HG02884 (cell line): ENCODE measurements around the gene COLQ.
A peak's percentile ranks its signal among the peaks of the same experiment; 100 is the strongest.
"Not testable (repeated sequence)": the region's sequence is repeated elsewhere in the genome, so short reads cannot be mapped to it uniquely, and the experiment has no call there.

Experiments
- ATAC-seq: cut with Tn5 transposase; IDR thresholded peaks from one replicate; pipeline ENCODE4 v1.9.1; 2021; ENCODE audit warnings: mild to moderate bottlenecking, moderate library complexity; ENCODE audit not compliant: unreplicated experiment

Gene COLQ

DNA sequence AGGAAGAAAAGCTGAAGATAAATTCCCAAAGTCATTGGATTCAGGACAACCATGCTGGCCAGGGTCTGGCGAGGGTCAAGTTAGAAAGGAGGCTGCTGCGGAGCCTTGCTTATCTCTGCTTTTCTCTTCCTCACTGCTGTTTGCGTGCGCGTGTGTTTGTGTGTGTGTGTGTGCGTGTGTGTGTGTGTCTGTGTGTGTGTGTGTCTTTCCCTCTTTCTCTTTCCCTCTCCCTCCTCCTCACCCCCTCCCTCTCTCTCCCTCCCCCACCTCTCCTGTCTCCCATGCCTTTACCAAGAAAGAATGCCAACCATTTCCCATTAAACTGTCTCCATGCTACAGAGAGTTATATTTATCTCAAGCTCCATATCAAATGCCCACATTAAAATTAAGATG lies at the start of gene COLQ:
Gene COLQ, minus strand, starts transcription at position 134 of the 393 bp plus-strand sequence. Its CDS starts 81 bp downstream, at position 53.
- no peak for ATAC-seq

DNA sequence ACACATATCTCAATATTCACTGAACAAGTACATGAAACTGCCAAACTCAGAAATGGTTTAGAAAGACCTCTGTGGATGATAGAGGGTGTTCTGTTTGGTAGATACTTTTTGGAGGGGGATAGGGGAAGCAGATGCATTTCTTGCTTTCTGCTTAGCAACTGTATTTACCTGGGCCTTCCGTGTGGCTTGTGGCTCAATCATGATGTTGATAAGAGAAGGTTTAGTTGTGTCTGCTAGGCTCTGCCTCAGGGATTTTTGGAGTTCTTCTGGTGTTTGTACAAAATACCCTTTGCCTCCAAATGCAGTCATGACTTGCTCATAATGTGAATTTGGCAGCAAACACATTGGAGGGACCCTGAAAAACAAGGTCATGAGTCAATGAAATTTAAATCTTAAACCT lies 41.7 kb upstream of the COLQ start:
- no peak for ATAC-seq

DNA sequence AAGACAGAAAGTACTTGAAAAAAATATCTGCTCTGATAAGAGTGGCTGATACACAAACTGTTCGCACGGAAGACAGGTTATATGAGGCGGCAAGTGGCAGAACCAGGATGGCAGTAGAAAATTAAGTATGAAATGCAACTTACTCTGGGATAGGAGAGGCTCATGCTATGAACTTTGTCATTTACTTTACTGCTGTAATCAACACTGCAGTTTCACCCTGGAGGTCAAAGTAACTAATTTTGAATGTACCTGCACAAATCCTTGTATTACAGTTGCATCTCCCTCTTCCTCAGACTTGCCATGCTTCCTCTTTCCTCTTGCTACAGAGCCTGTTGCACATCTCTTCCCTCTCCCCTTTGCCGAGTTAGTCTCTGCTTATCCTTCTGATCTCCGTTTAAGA lies 41.1 kb upstream of the COLQ start:
- no peak for ATAC-seq

DNA sequence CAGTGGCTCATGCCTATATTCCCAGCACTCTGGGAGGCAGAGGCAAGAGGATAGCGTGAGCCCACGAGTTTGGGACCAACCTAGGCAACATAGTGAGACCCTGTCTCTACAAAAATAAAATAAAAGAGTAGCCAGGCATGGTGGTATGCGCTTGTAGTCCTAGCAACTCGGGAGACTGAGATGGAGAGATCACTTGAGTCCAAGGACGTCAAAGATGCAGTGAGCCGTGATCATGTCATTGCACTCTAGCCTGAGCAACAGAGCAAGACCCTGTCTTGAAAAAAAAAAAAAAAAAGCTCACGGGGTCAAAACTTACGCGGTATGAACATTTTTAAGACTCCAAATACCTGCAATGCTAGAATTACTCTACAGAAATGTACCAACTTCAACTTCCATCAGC lies 37.1 kb upstream of the COLQ start:
- no peak for ATAC-seq

DNA sequence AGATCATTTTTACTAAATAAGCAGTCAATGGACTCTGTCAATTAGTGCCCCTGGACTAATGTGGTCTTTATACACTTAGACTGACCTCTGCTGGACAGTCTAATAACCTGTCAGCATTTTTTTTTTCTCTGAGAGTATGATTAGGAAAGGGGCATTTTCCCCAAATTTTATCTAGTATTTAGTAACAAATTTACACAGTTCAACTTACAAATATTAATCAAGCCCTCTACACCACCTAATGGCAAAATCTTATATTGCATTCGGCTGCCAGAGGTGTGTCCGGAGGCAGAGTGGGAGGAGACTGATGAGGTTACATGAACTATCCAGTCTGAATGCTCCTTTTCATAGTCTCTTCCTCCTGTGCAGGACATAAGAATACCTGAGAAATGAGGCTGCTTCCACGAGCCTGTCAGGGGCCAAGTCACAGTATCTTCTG lies 36.0 kb upstream of the COLQ start:
- peak; percentile 48 for ATAC-seq

DNA sequence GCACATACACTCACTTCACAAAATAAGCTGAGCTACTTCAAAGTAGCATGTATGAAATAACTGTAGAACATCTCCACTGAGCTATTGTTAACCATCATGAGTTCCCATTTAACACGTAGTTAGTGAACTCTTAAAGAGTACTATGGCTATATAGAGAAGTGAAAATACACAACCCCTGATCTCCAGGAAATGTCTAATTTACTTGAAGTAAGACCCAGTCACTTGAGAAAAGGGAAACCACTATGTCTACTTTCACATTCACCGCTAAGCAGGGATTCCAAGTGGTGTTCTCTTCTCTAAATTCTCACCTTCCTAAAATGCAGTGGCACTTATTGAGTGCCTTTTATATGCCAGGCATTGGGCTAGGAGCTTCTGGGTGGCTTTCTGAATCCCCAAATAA lies 35.0 kb upstream of the COLQ start:
- peak; percentile 88 for ATAC-seq

DNA sequence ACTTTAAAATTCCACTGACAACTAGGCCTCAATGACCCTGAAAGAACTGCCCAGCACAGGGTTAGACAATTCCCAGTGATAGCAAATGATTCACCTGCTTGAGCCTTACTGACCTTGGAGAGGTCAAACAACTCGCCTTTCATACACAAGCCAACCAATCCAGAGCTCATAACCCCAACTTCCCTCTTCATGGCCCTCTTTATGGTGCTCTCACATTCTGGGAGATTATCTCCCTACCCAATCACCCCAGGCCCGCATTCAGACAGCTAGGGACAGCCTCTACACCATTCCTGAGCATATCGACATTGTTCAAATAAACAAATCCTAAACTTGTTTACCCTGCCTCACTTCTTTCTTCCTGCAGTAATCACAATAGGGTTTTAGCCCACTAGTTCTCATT lies 32.2 kb upstream of the COLQ start:
- ATAC-seq: no peak

DNA sequence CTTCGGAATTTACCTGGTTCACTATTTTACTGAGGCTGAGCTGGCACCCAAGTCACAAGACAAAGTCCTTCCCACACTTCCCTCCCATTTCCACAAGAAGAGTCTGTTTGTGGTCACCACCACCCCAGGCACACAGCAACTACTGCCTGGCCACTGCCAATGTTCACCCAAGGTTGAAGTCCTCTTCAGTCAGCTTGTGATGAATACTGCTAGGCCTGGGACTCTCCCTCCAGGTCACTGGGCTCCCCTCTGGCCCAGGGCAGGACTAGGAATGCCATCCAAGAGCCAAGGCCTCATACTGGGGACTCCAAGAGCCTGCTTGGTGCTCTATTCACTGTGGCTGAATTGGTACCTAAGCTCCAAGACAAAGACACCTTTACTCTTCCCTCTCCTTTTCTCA lies 30.4 kb upstream of the COLQ start:
- ATAC-seq: no peak

DNA sequence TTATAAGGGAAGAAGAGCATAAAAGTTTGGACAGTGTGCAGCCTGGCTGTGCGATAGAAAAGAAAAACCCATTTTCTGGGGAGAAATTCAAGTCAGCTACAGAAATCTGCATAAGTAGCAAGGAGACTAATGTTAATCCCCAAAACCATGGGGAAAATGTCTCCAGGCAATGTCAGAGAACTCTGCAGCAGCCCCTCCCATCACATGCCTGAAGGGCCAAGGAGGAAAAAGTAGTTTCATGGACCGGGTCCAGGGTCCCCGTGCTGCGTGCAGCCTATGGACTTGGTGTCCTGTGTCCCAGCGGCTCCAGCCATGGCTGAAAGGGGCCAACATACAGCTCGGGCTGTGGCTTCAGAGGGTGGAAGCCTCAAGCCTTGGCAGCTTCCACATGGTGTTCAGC lies 28.3 kb upstream of the COLQ start:
- ATAC-seq: no peak

DNA sequence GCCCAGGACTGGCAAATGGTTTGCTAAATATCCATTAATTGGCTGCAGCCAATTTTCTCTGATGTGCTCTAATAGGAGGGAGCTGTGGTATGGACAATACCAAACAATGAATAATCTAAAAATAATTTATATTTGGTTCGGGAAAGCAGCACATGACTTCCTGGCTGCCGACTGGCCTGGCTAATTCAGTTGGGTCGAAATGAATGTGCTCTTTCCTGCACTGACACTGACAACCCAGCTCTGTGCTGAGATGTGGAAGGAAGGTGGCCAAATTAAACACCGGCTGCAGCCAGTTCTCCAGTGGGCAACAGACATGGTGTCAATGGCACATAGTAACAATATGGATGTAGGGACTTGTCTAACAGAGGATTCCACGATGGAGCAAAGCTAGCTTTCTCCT lies 21.1 kb upstream of the COLQ start:
- ATAC-seq: no peak

DNA sequence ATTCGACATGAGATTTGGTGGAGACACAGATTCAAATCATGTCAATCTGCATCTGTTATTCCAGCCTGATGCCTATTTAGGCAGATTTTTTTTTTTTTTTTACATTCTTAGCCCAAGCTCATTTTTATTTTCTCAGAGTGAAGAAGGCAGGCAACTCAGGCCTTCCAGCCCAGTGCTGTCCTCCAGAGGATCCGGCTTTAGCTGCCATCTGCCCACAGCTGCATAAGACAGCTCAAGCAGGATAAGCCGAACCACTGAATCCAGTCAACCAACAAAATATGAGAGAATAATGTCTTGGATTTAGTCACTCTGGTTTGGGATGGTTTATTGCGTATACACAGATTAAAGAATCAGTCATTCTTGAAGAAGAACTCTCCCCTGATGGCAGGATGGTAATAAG lies 19.9 kb upstream of the COLQ start:
- ATAC-seq: no peak

DNA sequence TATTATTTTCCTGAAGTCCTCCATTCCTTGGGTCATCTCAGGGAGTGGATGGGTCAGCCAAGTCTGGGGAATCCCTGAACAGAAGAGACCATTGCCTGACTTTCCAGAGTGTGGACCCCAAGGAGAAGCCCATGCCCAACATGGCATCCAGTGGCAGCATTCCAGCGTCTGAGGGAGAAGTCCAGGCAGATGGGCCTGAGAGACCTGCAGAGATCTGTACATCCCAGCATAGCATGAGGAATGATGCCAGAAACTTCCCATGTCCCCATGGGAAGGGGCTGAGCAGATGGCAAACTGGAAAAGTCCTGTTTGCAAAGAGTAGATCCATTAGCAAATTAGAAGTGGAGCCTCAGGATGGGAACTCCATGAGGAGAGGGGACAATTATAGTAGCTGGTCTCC lies 17.6 kb upstream of the COLQ start:
- no peak for ATAC-seq

DNA sequence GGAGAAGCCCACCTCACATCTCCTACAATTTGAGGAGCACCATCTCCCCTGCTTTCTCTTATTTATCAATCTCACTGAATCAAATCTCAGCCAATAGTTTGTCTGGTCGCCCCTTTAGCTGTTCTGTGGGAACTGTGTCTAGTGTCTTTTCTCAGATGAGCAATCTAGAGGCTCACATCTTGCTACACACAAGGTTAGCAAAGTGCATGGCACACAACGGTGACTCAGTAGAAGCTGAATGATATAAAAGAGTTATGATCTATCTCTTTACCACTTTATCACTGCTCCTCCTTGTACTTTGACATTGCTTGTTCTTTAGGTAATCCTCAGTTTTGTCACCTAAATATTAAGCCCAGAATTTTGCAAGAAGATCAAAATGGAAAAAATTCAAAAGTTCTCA lies 16.8 kb upstream of the COLQ start:
- ATAC-seq: no peak

DNA sequence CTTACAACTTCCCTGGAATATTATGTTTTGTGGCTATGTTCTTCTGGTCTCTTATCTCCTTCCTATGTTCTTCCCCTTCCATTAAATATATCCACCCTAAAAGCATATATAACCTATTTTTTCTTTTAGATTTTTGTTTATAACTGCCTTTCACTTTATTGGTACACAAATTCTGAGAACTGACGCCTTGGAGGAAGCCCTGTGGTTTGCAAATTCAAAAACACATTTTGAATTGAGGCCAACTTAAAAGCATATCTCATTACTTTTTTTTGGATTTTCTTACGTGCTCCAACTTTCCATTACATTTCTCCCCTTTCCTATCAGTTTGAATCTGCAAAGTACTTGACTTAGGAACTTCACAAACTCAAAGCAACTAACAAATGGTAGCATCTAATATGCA lies 15.3 kb upstream of the COLQ start:
- no peak for ATAC-seq

DNA sequence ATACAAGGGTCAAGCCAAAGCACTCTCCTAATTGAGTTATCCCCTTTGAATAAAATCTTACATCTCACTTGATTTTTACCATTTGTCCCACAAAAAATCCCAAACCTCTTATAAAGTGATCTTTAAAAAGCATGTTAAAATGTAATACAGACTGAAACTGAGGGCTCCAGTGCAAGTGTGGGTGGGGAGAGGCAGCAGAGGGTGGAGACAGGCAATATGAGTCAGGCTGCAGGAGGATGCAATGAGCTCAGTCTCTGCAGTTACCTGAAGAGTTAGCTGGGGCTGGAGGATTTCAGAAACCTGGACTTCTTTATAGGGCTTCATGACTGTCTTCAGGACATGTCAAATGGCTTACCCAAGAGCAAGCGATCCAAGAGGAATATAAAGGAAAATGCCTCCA lies 14.2 kb upstream of the COLQ start:
- ATAC-seq: peak; percentile 90

DNA sequence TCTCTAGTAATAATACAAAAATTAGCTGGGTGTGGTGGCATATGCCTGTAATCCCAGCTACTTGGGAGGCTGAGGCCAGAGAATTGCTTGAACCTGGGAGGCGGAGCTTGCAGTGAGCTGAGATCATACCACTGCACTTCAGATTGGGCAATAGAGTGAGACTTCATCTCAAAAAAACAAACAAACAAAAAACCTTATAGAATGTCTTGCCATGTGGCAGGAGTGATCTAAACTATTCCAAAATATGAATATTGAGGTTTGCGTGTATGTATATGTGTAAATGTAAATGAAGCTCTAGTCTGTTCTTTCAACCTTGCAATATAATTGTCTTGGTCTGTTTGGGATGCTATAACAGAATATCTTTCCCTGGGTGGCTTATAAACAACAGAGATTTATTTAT lies 11.1 kb upstream of the COLQ start:
- ATAC-seq: not testable (repeated sequence)

DNA sequence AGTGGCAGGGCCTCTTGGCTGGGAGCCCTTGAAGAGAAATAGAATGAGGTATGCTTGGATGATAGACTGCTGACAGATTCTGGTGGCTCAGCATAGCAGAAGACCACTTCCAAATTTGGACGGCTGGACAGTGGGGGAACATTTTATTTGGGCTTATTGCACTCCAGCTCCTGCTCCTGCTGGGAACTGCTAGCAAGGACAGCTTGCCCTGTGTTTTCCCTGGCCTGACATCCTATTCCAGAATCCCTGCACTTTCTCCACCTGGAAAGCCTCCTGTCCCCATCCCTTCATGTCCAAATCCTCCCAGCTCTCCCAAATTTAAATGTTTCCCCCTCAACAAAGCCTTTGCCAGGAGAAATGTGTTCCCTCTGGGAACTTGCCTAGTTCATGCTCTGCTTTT lies 9.8 kb upstream of the COLQ start:
- no peak for ATAC-seq

DNA sequence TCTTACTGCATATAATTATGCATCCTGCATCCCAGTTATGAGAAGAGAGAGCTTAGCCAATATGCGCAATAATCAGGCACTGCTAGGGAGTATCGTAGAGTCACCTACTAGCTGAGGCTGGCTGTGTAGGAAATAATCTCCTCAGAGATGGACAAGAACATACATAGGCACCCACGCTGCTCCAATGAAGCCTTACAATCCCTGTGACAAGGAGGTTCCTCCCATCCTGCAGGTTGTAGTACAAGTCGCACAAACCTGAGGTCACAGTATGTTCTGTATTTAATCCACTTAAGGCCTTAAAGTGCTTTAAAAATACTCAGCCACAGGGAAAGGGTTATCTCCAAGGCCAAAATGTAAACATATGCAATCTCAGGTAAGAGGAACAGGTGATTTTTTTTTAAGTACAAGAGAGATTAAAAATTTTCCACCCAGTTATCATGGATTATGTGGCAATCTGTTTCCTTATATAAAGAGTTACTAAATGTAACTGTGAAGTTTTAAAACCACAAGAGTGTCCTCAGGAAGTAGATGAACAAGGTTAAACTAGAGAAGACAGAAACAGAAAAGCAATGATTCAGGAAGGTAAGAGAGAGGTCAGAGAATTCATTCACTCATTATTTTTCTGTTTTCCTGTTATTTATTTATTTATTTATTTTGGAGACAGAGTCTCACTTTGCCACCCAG lies 7.5 kb upstream of the COLQ start:
- no peak for ATAC-seq

DNA sequence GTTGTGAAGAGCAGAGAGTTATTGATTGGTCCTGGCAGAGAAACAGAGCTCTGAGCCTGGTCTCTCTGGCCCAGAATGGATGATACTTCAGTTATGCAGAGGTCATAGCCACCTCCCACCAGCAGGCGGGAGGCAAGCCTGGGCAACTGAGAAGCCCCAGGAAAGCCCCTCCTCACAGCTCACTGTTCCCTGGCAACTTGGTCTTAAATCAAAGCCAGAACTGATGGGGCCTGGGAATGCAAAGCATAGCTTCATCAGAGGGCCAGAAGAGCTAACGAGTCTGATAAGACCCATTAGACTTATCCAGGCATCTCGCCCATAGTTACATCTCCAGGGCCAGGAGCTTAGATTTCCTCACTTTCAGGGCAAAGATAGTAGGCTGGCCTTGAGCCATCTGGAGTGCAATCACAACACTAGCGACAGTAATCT lies 5.5 kb upstream of the COLQ start:
- no peak for ATAC-seq

DNA sequence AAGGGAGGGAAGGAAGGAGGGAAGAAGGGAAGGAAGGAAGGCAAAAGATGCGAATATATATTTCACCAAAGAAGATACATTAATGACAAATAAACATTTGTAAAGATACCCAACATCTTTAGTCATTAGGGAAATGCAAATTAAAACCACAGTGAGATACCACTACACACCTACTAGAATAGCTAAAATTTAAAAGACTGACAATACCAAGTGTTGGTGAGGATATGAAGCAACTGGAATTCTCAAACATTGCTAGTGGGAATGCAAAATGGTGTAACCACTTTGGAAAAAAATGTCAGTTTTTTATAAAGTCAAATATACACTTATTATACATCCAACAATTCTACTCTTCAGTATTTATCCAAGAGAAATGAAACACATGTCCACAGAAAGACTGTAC lies 4.3 kb upstream of the COLQ start:
- ATAC-seq: no peak

DNA sequence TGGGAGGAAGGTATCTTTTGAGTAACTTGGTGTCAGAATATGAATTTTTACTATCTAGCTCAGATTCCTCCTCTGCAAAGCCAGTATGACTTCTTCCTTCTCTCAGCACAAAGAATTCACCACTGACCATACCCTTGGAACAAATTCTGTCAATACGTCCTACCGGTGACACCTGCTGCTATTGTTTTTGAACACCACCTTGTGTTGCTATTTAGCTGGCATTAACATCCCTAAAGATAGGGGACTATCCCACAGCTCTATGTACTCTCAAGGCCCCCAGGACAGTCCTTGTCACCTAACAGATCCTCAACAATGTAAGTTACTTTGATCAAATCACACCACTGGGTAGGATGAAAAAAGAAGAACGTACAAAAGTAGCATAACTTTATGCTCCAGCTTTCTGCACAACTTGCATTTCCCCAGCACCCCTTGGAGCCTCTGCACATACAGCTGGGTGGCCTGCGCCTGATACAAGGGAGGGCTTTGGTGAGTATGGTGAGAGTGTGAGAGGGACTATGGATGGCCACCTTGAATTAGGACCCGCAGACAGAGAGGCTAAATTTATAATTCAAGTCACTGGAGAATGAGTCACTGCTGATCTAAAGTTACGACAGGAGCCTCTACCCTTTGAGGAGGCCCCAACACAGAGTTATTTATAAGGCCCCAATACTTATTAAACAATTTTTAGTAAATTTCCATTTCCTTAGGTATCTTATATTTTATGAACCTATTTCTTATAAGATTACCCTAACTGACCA lies 2.3 kb upstream of the COLQ start:
- ATAC-seq: no peak

DNA sequence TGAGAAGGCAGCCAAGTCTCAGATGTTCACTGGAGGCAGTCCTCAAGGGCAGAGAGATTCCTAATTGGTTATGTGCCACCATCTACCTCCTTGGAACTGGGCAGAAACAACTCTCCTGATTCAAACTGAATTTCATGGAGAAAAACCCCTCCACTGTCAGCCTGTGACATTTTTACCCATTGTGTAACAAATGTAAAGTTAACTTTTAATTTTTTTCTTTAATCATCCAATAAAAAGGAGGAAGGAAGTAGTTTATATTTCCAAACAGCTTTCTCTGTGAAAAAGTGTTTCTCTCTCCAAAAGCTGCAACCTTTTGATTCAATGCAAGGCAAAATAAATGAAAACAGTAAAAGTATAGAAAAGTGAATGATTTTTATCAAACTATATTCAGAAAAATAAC lies 510 bp upstream of the COLQ start:
- ATAC-seq: no peak
